Endodermal cell (in vitro differentiated cells): ENCODE data around the gene SHMT1. TPM values are rescaled to one million over a fixed set of nuclear protein-coding genes. Genes with fewer than 3 reads are reported as not detected.
"Not testable (repeated sequence)": the region's sequence is repeated elsewhere in the genome, so short reads cannot be mapped to it uniquely, and the experiment has no call there.

Experiments
- DNase-seq: peaks from one replicate; pipeline ENCODE4 v3.0.0-alpha.2; 2017
- H3K27ac ChIP-seq: 2 replicates; pipeline ENCODE4 v1.5.1; 2013; ENCODE audit warnings: mild to moderate bottlenecking, low read depth, low read length, moderate library complexity
- H3K27me3 ChIP-seq: 2 replicates; pipeline ENCODE4 v1.6.1; 2013; ENCODE audit warnings: mild to moderate bottlenecking, low read length, moderate library complexity; ENCODE audit not compliant: insufficient read depth, control insufficient read depth, poor library complexity, severe bottlenecking
- H3K36me3 ChIP-seq: 2 replicates; pipeline ENCODE4 v1.7.0; 2013; ENCODE audit warnings: mild to moderate bottlenecking, low read length, moderate library complexity; ENCODE audit not compliant: control insufficient read depth, insufficient read depth
- H3K4me1 ChIP-seq: one replicate; pipeline ENCODE4 v1.7.0; 2013; ENCODE audit warnings: low read length; ENCODE audit not compliant: control insufficient read depth, insufficient read depth
- H3K4me3 ChIP-seq: 2 replicates; pipeline ENCODE4 v1.5.1; 2013; ENCODE audit warnings: mild to moderate bottlenecking, low read length, moderate library complexity
- H3K9ac ChIP-seq: 2 replicates; pipeline ENCODE4 v1.6.1; 2013; ENCODE audit warnings: mild to moderate bottlenecking, low read length, moderate library complexity; ENCODE audit not compliant: poor library complexity, severe bottlenecking; ENCODE audit errors: extremely low read depth
- H3K9me3 ChIP-seq: 2 replicates; pipeline ENCODE4 v1.6.1; 2013; ENCODE audit warnings: mild to moderate bottlenecking, low read length, moderate library complexity; ENCODE audit not compliant: control insufficient read depth
- H3K27ac Mint-ChIP-seq: 2 replicates; pipeline ENCODE4 v1.8.0; 2020; ENCODE audit warnings: mixed read lengths
- H3K27me3 Mint-ChIP-seq: 2 replicates; pipeline ENCODE4 v1.8.0; 2021; ENCODE audit warnings: mild to moderate bottlenecking, mixed read lengths; ENCODE audit not compliant: insufficient read depth
- H3K36me3 Mint-ChIP-seq: 2 replicates; pipeline ENCODE4 v1.8.0; 2020; ENCODE audit warnings: low read depth, mixed read lengths
- H3K4me1 Mint-ChIP-seq: 2 replicates; pipeline ENCODE4 v1.8.0; 2020; ENCODE audit warnings: mixed read lengths
- H3K4me3 Mint-ChIP-seq: 2 replicates; pipeline ENCODE4 v1.8.0; 2020; ENCODE audit warnings: mild to moderate bottlenecking, moderate library complexity, mixed read lengths
- H3K9me3 Mint-ChIP-seq: 2 replicates; pipeline ENCODE4 v1.8.0; 2020; ENCODE audit warnings: mild to moderate bottlenecking, mixed read lengths
- CTCF ChIP-seq: fragments of 200-600 bp; sonication (generic); conservative IDR thresholded peaks from 2 replicates; pipeline ENCODE4 v1.5.0; 2021; ENCODE audit warnings: antibody characterized with exemption, mild to moderate bottlenecking
- WGBS, 2 experiments: methylation state at CpG; one replicate each; pipeline versions ENCODE4 v1.1.5 to v1.1.7; 2013; ENCODE audit warnings: missing lambda C conversion rate in 2 of 2, mixed read lengths in 1 of 2; ENCODE audit not compliant: insufficient coverage in 1 of 2, insufficient read length in 1 of 2; 5-methylcytosine and 5-hydroxymethylcytosine counted together
- long read RNA-seq, 4 experiments: library from polyadenylated mRNA in 2 of 4; library from RNA in 1 of 4; library from capped mRNA in 1 of 4; stranded (forward) in 3 of 4; unstranded in 1 of 4; transcript quantifications; one replicate each; pipeline ENCODE4 v2.0.0, GENCODE V29; 2020 to 2021; ENCODE audit warnings: inconsistent platforms in 1 of 4
- polyA plus RNA-seq, 2 experiments: library from polyadenylated mRNA; stranded (reverse); fragments of 50-300 nt; gene quantifications; one replicate each; pipeline ENCODE4 v1.2.3, GENCODE V29; 2013
- total RNA-seq, 2 donors: library from RNA; stranded (reverse); fragmentation: NEBNext Ultra II Directional in 1 of 2; extraction: Animal tissue kit (Norgen Biotek cat#: 25700) in 1 of 2; gene quantifications; 2 replicates in 1 of 2; 3 replicates in 1 of 2; pipeline ENCODE4 v1.2.1, GENCODE V29; 2021

SHMT1 gene
- 10 to 100 TPM; 38.5 to 40.9 TPM for total RNA-seq
- polyA plus RNA-seq (2013, experiment 1 of 2) = 25.2 TPM
- polyA plus RNA-seq (2013, experiment 2 of 2) = 23.4 TPM
- long read RNA-seq, experiment 1, transcript SHMT1-201 (12 exons, 2,464 nt) = major isoform, 9 of 18 reads
- long read RNA-seq, experiment 1, partial matches to known transcripts = 6 of 18 reads
- long read RNA-seq, experiment 1, other reads (novel, unspliced or antisense) = 3 of 18 reads
- long read RNA-seq, experiment 2, transcript SHMT1-203 (11 exons, 1,656 nt) = minor isoform, 13 of 86 reads
- long read RNA-seq, experiment 2, transcript SHMT1-201 (12 exons, 2,464 nt) = major isoform, 42 of 86 reads
- long read RNA-seq, experiment 2, partial matches to known transcripts = 4 of 86 reads
- long read RNA-seq, experiment 2, other reads (novel, unspliced or antisense) = 25 of 86 reads
- long read RNA-seq, experiment 3, transcript SHMT1-203 (11 exons, 1,656 nt) = minor isoform, 50 of 251 reads
- long read RNA-seq, experiment 3, transcript SHMT1-201 (12 exons, 2,464 nt) = major isoform, 128 of 251 reads
- long read RNA-seq, experiment 3, partial matches to known transcripts = 20 of 251 reads
- long read RNA-seq, experiment 3, other reads (novel, unspliced or antisense) = 51 of 251 reads
- long read RNA-seq, experiment 4, transcript SHMT1-201 (12 exons, 2,464 nt) = major isoform, 11 of 23 reads
- long read RNA-seq, experiment 4, partial matches to known transcripts = 3 of 23 reads
- long read RNA-seq, experiment 4, other reads (novel, unspliced or antisense) = 7 of 23 reads

- H3K27me3 ChIP-seq = no peaks in the 10 kb centered on the region
- H3K27ac Mint-ChIP-seq = peak within 1 kb of the TSS; percentile 89
- peaks cover 11% of the 10 kb centered on the region for H3K4me1 Mint-ChIP-seq
- no peak within 1 kb of the TSS for H3K27ac ChIP-seq
- H3K9me3 ChIP-seq = no peaks in the 10 kb centered on the region
- 0% methylated on average over 17 to 75 of the region's 76 CpGs for WGBS, 2 experiments
- DNase-seq = peak; percentile 100
- H3K9me3 Mint-ChIP-seq = no peaks in the 10 kb centered on the region
- TF ChIP-seq CTCF = no peak
- H3K27me3 Mint-ChIP-seq = no peaks in the 10 kb centered on the region
- peak within 1 kb of the TSS; percentile 91 for H3K4me3 ChIP-seq
- H3K4me1 ChIP-seq = no peaks in the 10 kb centered on the region
- H3K4me3 Mint-ChIP-seq = peak within 1 kb of the TSS; percentile 81
- peaks cover 18% of the 10 kb centered on the region for H3K36me3 Mint-ChIP-seq
- H3K9ac ChIP-seq = peak within 1 kb of the TSS; percentile 66
- H3K36me3 ChIP-seq = peaks cover 10% of the 10 kb centered on the region
Measured at GRCh38 chr17:18363101-18364049, at the start of gene SHMT1. Gene SHMT1, minus strand, starts transcription at chr17:18363550. Its CDS starts 7,569 bp downstream, at chr17:18355981.

GRCh38 chr17:18412001-18412538 is 48.7 kb upstream of the SHMT1 start:
- Histone ChIP-seq H3K4me3 (peak overlapping the region; percentile 87), H3K9ac (peak overlapping the region; percentile 53)
- H3K9me3 ChIP-seq, H3K27ac Mint-ChIP-seq, H3K27me3 ChIP-seq, H3K36me3 ChIP-seq, H3K36me3 Mint-ChIP-seq, H3K27me3 Mint-ChIP-seq, H3K27ac ChIP-seq, DNase-seq, H3K9me3 Mint-ChIP-seq, H3K4me1 ChIP-seq, H3K4me1 Mint-ChIP-seq: not testable (repeated sequence)
- no CpG with 5 or more reads among the region's 32 CpGs for WGBS, 2 experiments
- peak overlapping the region; percentile 91 for H3K4me3 Mint-ChIP-seq

DNA sequence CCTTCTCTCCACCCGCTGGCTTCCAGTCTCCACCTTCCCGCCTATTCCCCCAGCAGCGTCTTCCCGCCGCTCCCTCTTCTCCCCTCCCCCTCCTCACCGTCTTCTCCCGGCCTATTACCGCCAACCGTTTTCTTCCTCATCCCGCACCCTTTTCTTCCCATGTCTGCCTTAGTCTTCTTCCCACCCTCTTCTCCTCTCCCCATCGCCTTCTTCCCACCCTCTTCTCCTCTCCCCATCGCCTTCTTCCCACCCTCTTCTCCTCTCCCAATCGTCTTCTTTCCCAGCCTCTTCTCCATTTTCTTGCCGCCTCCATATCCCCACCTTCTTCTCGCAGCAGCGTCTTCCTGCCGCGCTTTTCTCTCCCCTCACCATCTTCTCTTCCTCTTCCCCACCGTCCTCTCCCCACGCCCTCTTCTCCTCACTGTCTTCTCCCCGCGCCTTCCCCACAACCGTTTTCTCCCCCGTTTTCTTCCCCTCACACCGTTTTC is 48.1 kb upstream of the SHMT1 start:
- peak overlapping the region; percentile 53 for H3K9ac ChIP-seq
- WGBS, 2 experiments = 0% methylated on average over 10 to 21 of the region's 25 CpGs
- H3K4me1 Mint-ChIP-seq, H3K36me3 ChIP-seq, H3K27me3 Mint-ChIP-seq, H3K4me1 ChIP-seq, H3K36me3 Mint-ChIP-seq, H3K27me3 ChIP-seq, H3K9me3 Mint-ChIP-seq, H3K9me3 ChIP-seq: not testable (repeated sequence)
- peak; percentile 72 for DNase-seq
- H3K27ac Mint-ChIP-seq = peak overlapping the region; percentile 94
- H3K27ac ChIP-seq = peak overlapping the region; percentile 81
- H3K4me3 Mint-ChIP-seq = peak overlapping the region; percentile 91
- H3K4me3 ChIP-seq = peak overlapping the region; percentile 87

DNA sequence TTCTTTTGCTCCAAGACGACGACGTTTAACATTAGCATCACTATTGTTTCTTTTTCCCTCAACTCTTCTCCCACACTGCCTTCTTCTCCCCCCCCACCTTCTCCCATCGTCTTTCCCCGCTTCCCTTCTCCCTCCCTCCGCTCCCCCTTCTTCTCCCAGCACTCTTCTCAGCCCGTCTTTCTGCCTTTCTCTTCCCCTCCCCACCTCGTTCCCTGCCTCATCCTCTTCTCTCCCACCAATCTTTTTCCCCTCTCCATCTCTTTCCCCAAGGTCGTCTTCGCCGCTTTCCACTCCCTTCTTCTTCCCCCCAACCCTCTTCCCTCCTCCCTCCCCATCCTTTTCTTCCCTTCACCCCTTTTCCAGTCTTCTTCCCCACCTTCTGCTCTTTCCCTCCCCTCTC is 47.4 kb upstream of the SHMT1 start:
- not testable (repeated sequence) for H3K4me1 Mint-ChIP-seq, H3K9me3 ChIP-seq, H3K36me3 Mint-ChIP-seq, H3K4me1 ChIP-seq, H3K27me3 ChIP-seq, H3K9me3 Mint-ChIP-seq, H3K36me3 ChIP-seq, H3K27me3 Mint-ChIP-seq
- Histone ChIP-seq H3K4me3 (peak overlapping the region; percentile 87), H3K27ac (peak overlapping the region; percentile 68), H3K9ac (peak overlapping the region; percentile 44)
- peak; percentile 69 for DNase-seq
- peak overlapping the region; percentile 91 for H3K4me3 Mint-ChIP-seq
- peak overlapping the region; percentile 69 for H3K27ac Mint-ChIP-seq
- 0% methylated on average over 7 to 11 of the region's 11 CpGs for WGBS, 2 experiments

DNA sequence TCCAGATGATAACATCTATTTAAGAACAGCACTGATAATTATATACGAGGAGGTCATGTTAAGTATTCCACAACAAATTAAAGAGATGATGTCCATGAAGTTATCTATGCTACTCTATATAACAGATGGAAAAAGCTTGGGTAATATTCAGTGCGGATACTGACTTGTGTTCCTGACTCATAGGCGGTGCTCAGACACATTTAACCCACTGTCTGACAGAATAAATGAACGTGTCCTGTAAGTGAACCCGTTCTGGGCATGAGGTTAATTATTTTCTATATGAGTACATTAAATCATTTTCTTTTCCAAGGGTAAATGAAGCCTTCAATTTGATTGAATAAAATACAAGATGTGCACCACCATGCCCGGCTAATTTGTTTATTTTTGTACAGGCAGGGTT is 46.0 kb upstream of the SHMT1 start:
- 95% methylated on average over 3 of the region's 6 CpGs; no CpG with 5 or more reads in 1 of the 2 experiments for WGBS, 2 experiments
- H3K27me3 ChIP-seq, H3K9ac ChIP-seq, H3K27ac ChIP-seq, H3K27me3 Mint-ChIP-seq, H3K4me1 ChIP-seq, H3K9me3 ChIP-seq, H3K27ac Mint-ChIP-seq, H3K36me3 Mint-ChIP-seq, H3K36me3 ChIP-seq, H3K9me3 Mint-ChIP-seq, H3K4me3 ChIP-seq, DNase-seq, H3K4me1 Mint-ChIP-seq: not testable (repeated sequence)
- H3K4me3 Mint-ChIP-seq = peak overlapping the region; percentile 10
